Astrocyte of the hippocampus (primary cell): Measurements from ENCODE around the gene IFIH1.

ENCODE experiments used
- DNase-seq: peaks from one replicate; pipeline ENCODE4 v3.0.0; 2011; ENCODE audit warnings: low read depth, low spot score

IFIH1 gene

DNA sequence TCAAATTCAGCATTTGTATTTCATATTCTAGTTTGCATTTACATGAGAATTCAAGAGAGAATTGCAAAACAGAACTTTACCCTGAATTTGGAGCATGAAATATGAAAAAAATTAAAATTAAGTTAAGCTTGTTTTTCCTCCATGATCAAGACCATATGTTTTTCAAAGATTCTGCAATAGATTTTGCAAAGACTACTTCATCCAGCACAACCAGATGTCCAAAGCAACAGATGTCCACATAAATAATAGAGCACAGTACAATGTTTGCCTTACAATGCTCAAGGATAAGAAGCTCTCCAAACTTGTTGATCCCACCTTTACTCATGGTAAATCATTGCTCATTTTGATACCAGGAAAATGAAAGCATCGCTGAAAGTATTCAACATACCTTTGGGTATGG is 100.9 kb downstream of the IFIH1 start:
- DNase-seq = no peak
